K562 (cell line): ENCODE measurements around the gene CHPF2. TPM values are rescaled to one million over a fixed set of nuclear protein-coding genes. Genes with fewer than 3 reads are reported as not detected.
A peak's percentile ranks its signal among the peaks of the same experiment; 100 is the strongest.

Experiments
- ATAC-seq: fragments of 200-7000 bp; cut with Tn5 transposase; 3 replicates; pipeline ENCODE4 v1.9.1; 2020; ENCODE audit warnings: moderate library complexity
- BruUV-seq: library from RNA; stranded (reverse); fragments of 400-500 nt; replicated peaks from 2 replicates; lab custom pipeline; 2021; lab: Mats Ljungman, UMichigan
- CTCF ChIA-PET: fragments of 300-600 bp; formaldehyde crosslinking; extraction: SDS; loops from one replicate; lab custom pipeline; 2021; ENCODE audit warnings: low intra/inter-chr PET ratio; lab: Yijun Ruan, JAX
- POLR2A ChIA-PET: fragments of 300-600, 350-650 bp; sonication (Branson Sonifier 250); formaldehyde crosslinking; extraction: SDS; loops from one replicate; lab custom pipeline; 2021; ENCODE audit warnings: antibody characterized with exemption, inconsistent platforms; lab: Yijun Ruan, JAX
- DNase-seq, 4 experiments: peaks; one replicate each; pipeline versions ENCODE4 v3.0.0 to v3.0.0-alpha.2; 2011 to 2018; ENCODE audit warnings: low spot score in 3 of 4, mixed read lengths in 3 of 4; ENCODE audit errors: extremely low read depth in 1 of 4
- FAIRE-seq: peaks from 2 replicates; lab custom pipeline; 2011; peaks lifted over from hg19 to GRCh38; lab: Jason Lieb, UNC
- H2AFZ ChIP-seq: 2 replicates; pipeline ENCODE4 v1.6.0; 2011; ENCODE audit warnings: low read depth, low read length, control low read depth, inconsistent platforms
- H3K27ac ChIP-seq: fragments of 200-600 bp; 3 replicates; pipeline ENCODE4 v1.8.0; 2011; ENCODE audit warnings: low read depth, mild to moderate bottlenecking, control low read depth, inconsistent platforms, low read length, moderate library complexity, mixed read lengths; ENCODE audit errors: extremely low read depth
- H3K27me3 ChIP-seq, 2 experiments: fragments of 300-600 bp in 1 of 2; 2 replicates in 1 of 2; 3 replicates in 1 of 2; pipeline versions ENCODE4 v1.6.0 to v1.8.0; 2011; ENCODE audit warnings: inconsistent platforms in 2 of 2, low read length in 2 of 2, mild to moderate bottlenecking in 1 of 2, mixed read lengths in 1 of 2, moderate library complexity in 1 of 2; ENCODE audit not compliant: control insufficient read depth in 2 of 2, insufficient read depth in 2 of 2
- H3K36me3 ChIP-seq: fragments of 300-600 bp; 3 replicates; pipeline ENCODE4 v1.8.0; 2011; ENCODE audit warnings: mild to moderate bottlenecking, low read length, inconsistent platforms; ENCODE audit not compliant: control insufficient read depth, insufficient read depth
- H3K4me1 ChIP-seq, 2 experiments: fragments of 200-600 bp in 1 of 2; replicated peaks in 1 of 2; 2 replicates in 1 of 2; 3 replicates in 1 of 2; pipeline versions ENCODE4 v1.5.1 to v1.8.0; 2011; ENCODE audit warnings: inconsistent platforms in 2 of 2, low read length in 2 of 2, mild to moderate bottlenecking in 1 of 2, mixed read lengths in 1 of 2, moderate library complexity in 1 of 2; ENCODE audit not compliant: control insufficient read depth in 2 of 2, insufficient read depth in 2 of 2
- H3K4me2 ChIP-seq: 2 replicates; pipeline ENCODE4 v1.6.1; 2011; ENCODE audit warnings: low read length, control low read depth, inconsistent platforms, mixed read lengths; ENCODE audit not compliant: insufficient read depth
- H3K4me3 ChIP-seq: fragments of 200-600 bp; sonication (generic), shearing (Covaris generic); 2 replicates; pipeline ENCODE4 v1.5.1; 2016; ENCODE audit warnings: control low read depth, inconsistent platforms
- H3K79me2 ChIP-seq: fragments of 200-600 bp; 3 replicates; pipeline ENCODE4 v1.8.0; 2011; ENCODE audit warnings: low read length, inconsistent platforms; ENCODE audit not compliant: control insufficient read depth, insufficient read depth
- H3K9ac ChIP-seq, 2 experiments: 2 replicates each; pipeline versions ENCODE4 v1.6.0 to v1.6.1; 2011; ENCODE audit warnings: low read depth in 2 of 2, low read length in 2 of 2, control low read depth in 1 of 2, inconsistent platforms in 1 of 2, mild to moderate bottlenecking in 1 of 2, mixed read lengths in 1 of 2; ENCODE audit not compliant: insufficient read depth in 1 of 2
- H3K9me1 ChIP-seq: one replicate; pipeline ENCODE4 v1.6.0; 2011; ENCODE audit warnings: inconsistent platforms, mild to moderate bottlenecking, low read length, moderate library complexity; ENCODE audit not compliant: control insufficient read depth, insufficient read depth
- H3K9me3 ChIP-seq: replicated peaks from 2 replicates; pipeline ENCODE4 v1.5.1; 2011; ENCODE audit warnings: low read depth, low read length, inconsistent platforms; ENCODE audit not compliant: control insufficient read depth, insufficient read depth
- H4K20me1 ChIP-seq: replicated peaks from 2 replicates; pipeline ENCODE4 v1.6.1; 2011; ENCODE audit warnings: low read length, inconsistent platforms, mixed read lengths; ENCODE audit not compliant: control insufficient read depth, insufficient read depth
- CREB1 ChIP-seq, 2 experiments: sonication (generic) in 1 of 2; formaldehyde crosslinking in 1 of 2; IDR thresholded peaks; 2 replicates each; pipeline versions ENCODE4 v1.6.1 to v1.8.0; 2012 to 2022; ENCODE audit warnings: inconsistent platforms in 1 of 2, mild to moderate bottlenecking in 1 of 2, missing genetic modification reagents in 1 of 2, moderate library complexity in 1 of 2
- E2F4 ChIP-seq: sonication (generic); formaldehyde crosslinking; IDR thresholded peaks from 2 replicates; pipeline ENCODE4 v1.8.0; 2022; ENCODE audit warnings: mild to moderate bottlenecking, low read depth, missing genetic modification reagents
- HES1 ChIP-seq: fragments of 450-650 bp; IDR thresholded peaks from 2 replicates; pipeline ENCODE4 v1.6.1; 2016; ENCODE audit warnings: low read depth, mild to moderate bottlenecking, moderate library complexity
- KDM2B ChIP-seq: fragments of 250-450 bp; sonication (Bioruptor Pico); IDR thresholded peaks from 2 replicates; pipeline ENCODE4 v1.8.0; 2021; ENCODE audit warnings: mild to moderate bottlenecking, moderate library complexity
- MBD2 ChIP-seq: sonication (generic); IDR thresholded peaks from 2 replicates; pipeline ENCODE4 v1.6.1; 2016; ENCODE audit warnings: low read depth, borderline replicate concordance
- MECOM ChIP-seq: fragments of 250-450 bp; sonication (Bioruptor Pico); IDR thresholded peaks from 2 replicates; pipeline ENCODE4 v1.8.0; 2022; ENCODE audit warnings: inconsistent platforms
- NR2C2 ChIP-seq, 2 experiments: fragments of 200-800 bp in 1 of 2; sonication (Bioruptor generic) in 1 of 2; sonication (generic) in 1 of 2; formaldehyde crosslinking in 1 of 2; IDR thresholded peaks; 2 replicates each; pipeline versions ENCODE4 v1.6.1 to v1.8.0; 2016 to 2022; ENCODE audit warnings: mild to moderate bottlenecking in 1 of 2, missing compliant biosample characterization in 1 of 2, missing genetic modification characterization in 1 of 2, missing genetic modification reagents in 1 of 2
- RBM15 ChIP-seq: fragments of 200-400 bp; formaldehyde crosslinking; IDR thresholded peaks from 2 replicates; pipeline ENCODE4 v1.6.1; 2018; ENCODE audit warnings: mild to moderate bottlenecking, low read length, moderate library complexity; ENCODE audit not compliant: insufficient read depth
- SMARCA4 ChIP-seq: fragments of 450-650 bp; IDR thresholded peaks from 2 replicates; pipeline ENCODE4 v1.6.1; 2016
- TEAD1 ChIP-seq, 2 experiments: fragments of 450-650 bp in 1 of 2; sonication (generic) in 1 of 2; formaldehyde crosslinking; IDR thresholded peaks; 2 replicates each; pipeline versions ENCODE4 v1.4.0 to v1.8.0; 2020 to 2022; ENCODE audit warnings: mild to moderate bottlenecking in 2 of 2, missing genetic modification reagents in 1 of 2
- YBX1 ChIP-seq: fragments of 450-650 bp; IDR thresholded peaks from 2 replicates; pipeline ENCODE4 v1.7.1; 2016; ENCODE audit warnings: mild to moderate bottlenecking
- ZBTB49 ChIP-seq: sonication (generic); formaldehyde crosslinking; IDR thresholded peaks from 2 replicates; pipeline ENCODE4 v1.8.0; 2022; ENCODE audit warnings: missing genetic modification reagents, mild to moderate bottlenecking, borderline replicate concordance
- ZBTB7A ChIP-seq: IDR thresholded peaks from 2 replicates; pipeline ENCODE4 v1.6.1; 2011; ENCODE audit warnings: low read depth, mild to moderate bottlenecking, low read length, moderate library complexity, borderline replicate concordance; ENCODE audit not compliant: control insufficient read depth
- WGBS: fragments of 100-300 bp; shearing (Covaris generic); methylation state at CpG from one replicate; pipeline ENCODE4 v1.1.6; 2016; ENCODE audit warnings: low coverage, mixed read lengths; ENCODE audit not compliant: insufficient coverage; ENCODE audit errors: missing lambda C conversion rate; 5-methylcytosine and 5-hydroxymethylcytosine counted together
- in situ Hi-C: fragments of 300-500 bp; cut with MboI; formaldehyde crosslinking; loops from 4 replicates; pipeline ENCODE4 v1.15.0; 2018; ENCODE audit warnings: inconsistent platforms, mixed read lengths
- intact Hi-C: fragments of 100-400 bp; cut with micrococcal nuclease; formaldehyde crosslinking; loops from 2 replicates; pipeline ENCODE4 v1.14.2; 2022
- polyA plus RNA-seq, 8 experiments: library from polyadenylated mRNA; depleted of rRNA in 4 of 8; stranded (reverse) in 5 of 8; unstranded in 3 of 8; fragments of >200 nt; fragmentation: Nextera tagmentation in 2 of 8; fragmentation: Illumina TruSeq in 1 of 8; extraction: Ambion mirVana in 2 of 8; extraction: Trizol in 1 of 8; gene quantifications; 2 replicates each; pipeline versions ENCODE4 v1.2.1 to v1.2.3, GENCODE V29; 2011 to 2014; ENCODE audit warnings: inconsistent platforms in 1 of 8, missing spikeins in 1 of 8
- total RNA-seq, 7 experiments: library from RNA; depleted of rRNA in 6 of 7; stranded (reverse); fragments of >200 nt in 6 of 7; fragmentation: Illumina TruSeq in 2 of 7; extraction: Trizol in 2 of 7; gene quantifications; 2 replicates each; pipeline versions ENCODE4 v1.2.1 to v1.2.3, GENCODE V29; 2011 to 2021; ENCODE audit warnings: low replicate concordance in 1 of 7

Gene CHPF2
- total and polyA plus RNA-seq, 9 of the 15 experiments (the other 6 are each of a cell fraction or from before 2014, with no cell fraction given) = 0.08 to 32.8 (median 10.5) TPM

GRCh38 chr7:151225948-151226510, 6.3 kb upstream of the CHPF2 start (continued):
- no peak for TF ChIP-seq CREB1 (IDR thresholded peaks at IDR 0.05)
- TF ChIP-seq CREB1 (CRISPR knock-in tag; IDR thresholded peaks at IDR 0.05) = no peak
- no peak for TF ChIP-seq HES1
- TF ChIP-seq MBD2 = no peak
- peak; percentile 54; the same call in 1 of the 2 replicates for TF ChIP-seq NR2C2 (CRISPR knock-in tag; IDR thresholded peaks at IDR 0.05)
- no peak for TF ChIP-seq NR2C2 (tag; IDR thresholded peaks at IDR 0.05)
- TF ChIP-seq RBM15 = no peak
- TF ChIP-seq E2F4 = peak; percentile 62; the same call in 1 of the 2 replicates

GRCh38 chr7:151226560-151226874, 5.8 kb upstream of the CHPF2 start:
- Histone ChIP-seq H3K4me1 (peaks cover 22% of the 10 kb centered on the region in 2 experiments; a peak in 4 of 5 replicates), H3K9ac (peak overlapping the region; percentile 89 to 97), H3K27ac (peak overlapping the region; percentile 67), H4K20me1 (no peaks in the 10 kb centered on the region), H3K4me3 (peak overlapping the region; percentile 82), H3K36me3 (peaks cover 48% of the 10 kb centered on the region), H3K27me3 (no peaks in the 10 kb centered on the region), H2AFZ (peak overlapping the region; percentile 96), H3K9me1 (peaks cover 6% of the 10 kb centered on the region), H3K4me2 (peak overlapping the region; percentile 92), H3K9me3 (no peaks in the 10 kb centered on the region), H3K79me2 (peaks cover 23% of the 10 kb centered on the region)
- POLR2A ChIA-PET = interaction anchor here (0.8 to 3.6 kb wide), 9 partner anchors 8 to 165 kb away, joined by 3 to 36 read pairs (median 9); partner anchors contain the start of gene H2BK1
- in situ Hi-C loops = no loop called here
- CTCF ChIA-PET = interaction anchor here (0.7 kb wide), 2 partner anchors 22 to 1635 kb away, joined by 3 to 4 read pairs; no protein-coding TSS in a partner anchor
- TSS peak; percentile 54 for BruUV-seq
- DNase-seq = no peak
- FAIRE-seq = no peak
- peak; percentile 9 for ATAC-seq
- intact Hi-C loops = loop anchor here (2.0 kb wide), 2 partner anchors 18 to 198 kb away; partner anchors contain the start of gene ABCB8
- 2% methylated on average over 15 of the region's 15 CpGs for WGBS
- TF ChIP-seq SMARCA4 (peak; percentile 54), ZBTB7A (0 out of 2 replicates have a peak, but pooled peaks have one; percentile 13), TEAD1 (CRISPR knock-in tag; IDR thresholded peaks at IDR 0.05) (0 out of 4 replicates have a peak, but pooled peaks of 1 of the 2 experiments have one; percentile 54), MECOM (CRISPR knock-in tag) (no peak), YBX1 (no peak), KDM2B (CRISPR knock-in tag) (no peak), ZBTB49 (CRISPR knock-in tag) (0 out of 2 replicates have a peak, but pooled peaks have one; percentile 13)
